HL-60 (cell line): ENCODE measurements around the gene KRTAP2-3.

Experiments used
- CTCF ChIP-seq: IDR thresholded peaks from one replicate; pipeline ENCODE4 v1.5.1; 2011; ENCODE audit warnings: low read length, control low read depth, inconsistent platforms; ENCODE audit not compliant: insufficient read depth
- GABPA ChIP-seq: IDR thresholded peaks from 2 replicates; pipeline ENCODE4 v1.6.1; 2012; ENCODE audit warnings: low read depth
- REST ChIP-seq: IDR thresholded peaks from 2 replicates; pipeline ENCODE4 v1.6.1; 2012; ENCODE audit warnings: low read depth; ENCODE audit not compliant: insufficient replicate concordance

GRCh38 chr17:41098042-41098441 is 38.1 kb upstream of the KRTAP2-3 start, which contains the start of gene KRTAP4-8:
- TF ChIP-seq GABPA (no peak), CTCF (no peak), REST (no peak)
